ENCODE measurements around the gene COG3. TPM values are rescaled to one million over a fixed set of nuclear protein-coding genes. Genes with fewer than 3 reads are reported as not detected.

Gene COG3
- total and polyA plus RNA-seq, 2 donors (not counting 3 experiments of a cell fraction or from before 2014, with no cell fraction given): 18.9 to 27.0 TPM

DNA sequence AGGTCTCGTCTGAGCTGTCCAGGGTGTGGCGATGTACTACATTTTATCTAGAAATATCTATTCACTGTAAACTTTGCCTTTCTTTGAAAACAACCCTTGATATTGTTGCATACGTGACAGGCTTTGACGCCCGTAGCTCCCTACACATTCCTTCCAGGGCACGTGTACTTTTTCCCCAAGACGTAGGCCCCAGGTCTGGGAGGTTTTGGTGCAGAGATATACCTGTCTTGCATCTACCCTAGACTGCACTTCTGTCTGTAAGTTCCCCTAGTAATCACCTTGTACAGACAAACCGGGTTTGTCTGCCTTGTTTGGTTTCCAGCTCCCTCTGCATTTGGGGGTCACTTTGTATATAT, 81.6 kb downstream of the COG3 start:
- intact Hi-C loops (cut with micrococcal nuclease): no loop called here
- no peaks in the 10 kb centered on the region for H3K36me3 ChIP-seq (ENCODE audit: control insufficient read depth in 2 of 2, extremely low read depth in 1 of 2, insufficient read depth in 2 of 2, low read length in 2 of 2)
- POLR2A ChIA-PET: no interaction called here
- no peaks in the 10 kb centered on the region for H3K9me3 ChIP-seq (replicated peaks; ENCODE audit: control insufficient read depth, insufficient read depth, low read length)
- DNase-seq (ENCODE audit: low read depth, low spot score) (no peak), FAIRE-seq (no peak)
- H3K4me1 ChIP-seq (ENCODE audit: control insufficient read depth, extremely low read depth, insufficient read depth, low read length): no peaks in the 10 kb centered on the region
- H3K9ac ChIP-seq (replicated peaks; ENCODE audit: extremely low read depth, insufficient read depth, low read length): no peak overlapping the region
- H3K27ac ChIP-seq (ENCODE audit: insufficient read depth, low read depth, low read length): no peak overlapping the region
- no peaks in the 10 kb centered on the region for H4K20me1 ChIP-seq (replicated peaks; ENCODE audit: control insufficient read depth, extremely low read depth, insufficient read depth, low read length)
- no TSS peak for BruUV-seq (replicated peaks)
- dilution Hi-C loops (cut with MboI; ENCODE audit: extremely low pct_ligation_motif_present, low sequenced_read_pairs): no loop called here
- no peak overlapping the region for H2AFZ ChIP-seq (ENCODE audit: low read depth, low read length)
- H3K79me2 ChIP-seq (ENCODE audit: control insufficient read depth, insufficient read depth, low read length): no peaks in the 10 kb centered on the region
- H3K4me2 ChIP-seq (ENCODE audit: insufficient read depth, low read length): no peak overlapping the region
- CTCF ChIA-PET: no interaction called here
- H3K4me3 ChIP-seq (replicated peaks in 1 of 3; ENCODE audit: insufficient read depth in 1 of 3, low read depth in 1 of 3, low read length in 3 of 3): no peak overlapping the region
- H3K27me3 ChIP-seq (ENCODE audit: control insufficient read depth in 2 of 2, insufficient read depth in 2 of 2, low read length in 2 of 2): peaks cover 5 to 7% of the 10 kb centered on the region in 2 experiments
- TF ChIP-seq MYC (IDR thresholded peaks at IDR 0.05; ENCODE audit: low read depth, low read length) (no peak), EZH2 (IDR thresholded peaks at IDR 0.05; ENCODE audit: borderline replicate concordance, low read depth, low read length, severe bottlenecking) (no peak), POLR2A (IDR thresholded peaks at IDR 0.05; ENCODE audit: low read depth, low read length) (no peak), FOS (IDR thresholded peaks at IDR 0.05; ENCODE audit: borderline replicate concordance, insufficient read depth, low read length) (no peak), POLR2AphosphoS5 (IDR thresholded peaks at IDR 0.05; ENCODE audit: insufficient read depth, low read depth, low read length) (no peak)
- TF ChIP-seq, protein P1, sequence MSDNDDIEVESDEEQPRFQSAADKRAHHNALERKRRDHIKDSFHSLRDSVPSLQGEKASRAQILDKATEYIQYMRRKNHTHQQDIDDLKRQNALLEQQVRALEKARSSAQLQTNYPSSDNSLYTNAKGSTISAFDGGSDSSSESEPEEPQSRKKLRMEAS (IDR thresholded peaks at IDR 0.05; ENCODE audit: insufficient read depth, insufficient read length): no peak
- H3K9me1 ChIP-seq (replicated peaks; ENCODE audit: control insufficient read depth, extremely low read depth, insufficient read depth, low read length): no peaks in the 10 kb centered on the region

DNA sequence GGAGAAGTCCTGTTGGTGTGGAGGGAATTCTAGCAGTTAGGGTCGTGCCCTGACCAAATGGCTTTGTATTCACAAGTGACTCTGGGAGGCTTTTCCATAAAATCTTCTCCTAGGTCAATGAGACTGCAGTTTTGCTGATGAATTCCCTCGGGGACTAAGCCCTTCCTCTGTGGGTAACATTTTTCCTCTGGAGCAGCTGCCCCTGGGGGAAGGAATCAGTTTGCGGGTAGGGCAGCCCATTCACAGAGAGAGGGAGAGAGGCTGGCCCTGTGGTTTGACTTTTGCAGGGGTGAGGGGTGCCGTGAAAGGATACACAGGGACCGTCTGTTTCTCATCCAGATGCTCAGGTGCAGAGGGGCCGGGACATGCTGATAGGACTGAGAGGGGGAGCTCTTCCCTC, 83.5 kb downstream of the COG3 start:
- Histone ChIP-seq H3K4me2 (ENCODE audit: insufficient read depth, low read length) (no peak overlapping the region), H3K27me3 (ENCODE audit: control insufficient read depth in 2 of 2, insufficient read depth in 2 of 2, low read length in 2 of 2) (peaks cover 9 to 15% of the 10 kb centered on the region in 2 experiments), H3K9ac (replicated peaks; ENCODE audit: extremely low read depth, insufficient read depth, low read length) (no peak overlapping the region), H3K4me1 (ENCODE audit: control insufficient read depth, extremely low read depth, insufficient read depth, low read length) (no peaks in the 10 kb centered on the region), H4K20me1 (replicated peaks; ENCODE audit: control insufficient read depth, extremely low read depth, insufficient read depth, low read length) (no peaks in the 10 kb centered on the region), H3K36me3 (ENCODE audit: control insufficient read depth in 2 of 2, extremely low read depth in 1 of 2, insufficient read depth in 2 of 2, low read length in 2 of 2) (no peaks in the 10 kb centered on the region), H3K9me1 (replicated peaks; ENCODE audit: control insufficient read depth, extremely low read depth, insufficient read depth, low read length) (no peaks in the 10 kb centered on the region), H3K27ac (ENCODE audit: insufficient read depth, low read depth, low read length) (no peak overlapping the region), H3K4me3 (replicated peaks in 1 of 3; ENCODE audit: insufficient read depth in 1 of 3, low read depth in 1 of 3, low read length in 3 of 3) (no peak overlapping the region), H3K9me3 (replicated peaks; ENCODE audit: control insufficient read depth, insufficient read depth, low read length) (no peaks in the 10 kb centered on the region), H2AFZ (ENCODE audit: low read depth, low read length) (no peak overlapping the region), H3K79me2 (ENCODE audit: control insufficient read depth, insufficient read depth, low read length) (no peaks in the 10 kb centered on the region)
- intact Hi-C loops (cut with micrococcal nuclease) (no loop called here), dilution Hi-C loops (cut with MboI; ENCODE audit: extremely low pct_ligation_motif_present, low sequenced_read_pairs) (no loop called here)
- no peak for FAIRE-seq
- TF ChIP-seq FOS (IDR thresholded peaks at IDR 0.05; ENCODE audit: borderline replicate concordance, insufficient read depth, low read length) (no peak), MYC (IDR thresholded peaks at IDR 0.05; ENCODE audit: low read depth, low read length) (no peak), POLR2AphosphoS5 (IDR thresholded peaks at IDR 0.05; ENCODE audit: insufficient read depth, low read depth, low read length) (no peak), GATA2 (IDR thresholded peaks at IDR 0.05; ENCODE audit: insufficient read depth, insufficient read length, low read depth, low read length) (no peak), JUN (IDR thresholded peaks at IDR 0.05; ENCODE audit: borderline replicate concordance, insufficient read depth, insufficient read length, low read depth) (no peak), EZH2 (IDR thresholded peaks at IDR 0.05; ENCODE audit: borderline replicate concordance, low read depth, low read length, severe bottlenecking) (no peak), POLR2A (IDR thresholded peaks at IDR 0.05; ENCODE audit: low read depth, low read length) (no peak)
- TF ChIP-seq, protein P2, sequence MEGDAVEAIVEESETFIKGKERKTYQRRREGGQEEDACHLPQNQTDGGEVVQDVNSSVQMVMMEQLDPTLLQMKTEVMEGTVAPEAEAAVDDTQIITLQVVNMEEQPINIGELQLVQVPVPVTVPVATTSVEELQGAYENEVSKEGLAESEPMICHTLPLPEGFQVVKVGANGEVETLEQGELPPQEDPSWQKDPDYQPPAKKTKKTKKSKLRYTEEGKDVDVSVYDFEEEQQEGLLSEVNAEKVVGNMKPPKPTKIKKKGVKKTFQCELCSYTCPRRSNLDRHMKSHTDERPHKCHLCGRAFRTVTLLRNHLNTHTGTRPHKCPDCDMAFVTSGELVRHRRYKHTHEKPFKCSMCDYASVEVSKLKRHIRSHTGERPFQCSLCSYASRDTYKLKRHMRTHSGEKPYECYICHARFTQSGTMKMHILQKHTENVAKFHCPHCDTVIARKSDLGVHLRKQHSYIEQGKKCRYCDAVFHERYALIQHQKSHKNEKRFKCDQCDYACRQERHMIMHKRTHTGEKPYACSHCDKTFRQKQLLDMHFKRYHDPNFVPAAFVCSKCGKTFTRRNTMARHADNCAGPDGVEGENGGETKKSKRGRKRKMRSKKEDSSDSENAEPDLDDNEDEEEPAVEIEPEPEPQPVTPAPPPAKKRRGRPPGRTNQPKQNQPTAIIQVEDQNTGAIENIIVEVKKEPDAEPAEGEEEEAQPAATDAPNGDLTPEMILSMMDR (IDR thresholded peaks at IDR 0.05; ENCODE audit: extremely low read depth in 1 of 2, insufficient read depth in 1 of 2, low read depth in 1 of 2, low read length in 2 of 2): no peak
- TF ChIP-seq, protein P1 (IDR thresholded peaks at IDR 0.05; ENCODE audit: insufficient read depth, insufficient read length): no peak
- ChIA-PET CTCF (no interaction called here), POLR2A (no interaction called here)
- DNase-seq (ENCODE audit: low read depth, low spot score): no peak
- no TSS peak for BruUV-seq (replicated peaks)
